Measurements from ENCODE around the gene PTPRE. TPM values are rescaled to one million over a fixed set of nuclear protein-coding genes. Genes with fewer than 3 reads are reported as not detected.

The PTPRE gene
- total RNA-seq, 1 experiment from 2014 or later, result 3.1 TPM

DNA sequence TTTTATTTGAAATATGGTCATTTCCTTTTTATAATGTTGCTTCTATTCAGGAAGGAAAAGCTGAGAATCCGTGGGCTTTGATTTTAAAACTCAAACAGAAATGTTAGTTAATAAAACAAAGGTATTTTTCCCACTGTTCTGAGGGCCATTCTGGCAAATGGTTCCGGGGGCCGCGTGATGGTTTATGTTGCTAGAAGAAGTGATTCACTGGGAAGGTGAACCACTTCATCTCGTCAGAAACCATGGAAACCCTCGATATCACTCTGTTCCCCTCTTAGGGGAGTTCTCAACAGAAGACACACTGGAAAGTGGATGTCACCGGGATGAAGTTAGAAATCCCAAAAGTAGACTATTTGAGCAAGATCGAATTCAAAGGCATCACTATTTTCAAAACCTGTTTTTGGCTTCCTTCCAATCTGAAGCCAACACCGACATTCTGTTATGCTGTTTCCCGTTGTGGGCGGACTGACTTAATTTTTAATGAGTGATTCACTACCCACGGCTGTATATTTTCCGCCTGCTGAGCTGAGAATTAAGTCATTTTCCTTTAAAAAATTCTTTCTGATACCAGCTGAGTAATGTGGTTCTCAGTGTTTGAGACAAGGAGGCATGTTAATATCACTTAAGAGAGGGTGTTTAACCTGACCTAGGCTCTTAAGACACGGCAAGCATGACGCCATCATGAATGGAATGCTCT lies 84.1 kb downstream of the PTPRE start:
- ChIA-PET POLR2A (no interaction called here), CTCF (interaction anchor here (0.6 kb wide), 1 partner anchor 84 kb away, joined by 3 read pairs; the partner anchor contains the start of gene PTPRE)
- H3K27me3 Mint-ChIP-seq (ENCODE audit: low read depth), result no peaks in the 10 kb centered on the region
- H3K4me3 Mint-ChIP-seq, result no peak overlapping the region
- TF ChIP-seq USF2 (CRISPR knock-in tag; IDR thresholded peaks at IDR 0.05) (no peak), JAZF1 (CRISPR knock-in tag; IDR thresholded peaks at IDR 0.05) (no peak), EMX1 (CRISPR knock-in tag; IDR thresholded peaks at IDR 0.05) (no peak), NR1H2 (CRISPR knock-in tag; IDR thresholded peaks at IDR 0.05) (no peak), NR2C2 (CRISPR knock-in tag; IDR thresholded peaks at IDR 0.05) (no peak), ZNF423 (CRISPR knock-in tag; IDR thresholded peaks at IDR 0.05) (no peak), GABPB1 (CRISPR knock-in tag; IDR thresholded peaks at IDR 0.05) (no peak), FOXJ3 (CRISPR knock-in tag; IDR thresholded peaks at IDR 0.05; ENCODE audit: borderline replicate concordance) (no peak), ATF6 (CRISPR knock-in tag; IDR thresholded peaks at IDR 0.05) (no peak)
- TF ChIP-seq, protein P1, sequence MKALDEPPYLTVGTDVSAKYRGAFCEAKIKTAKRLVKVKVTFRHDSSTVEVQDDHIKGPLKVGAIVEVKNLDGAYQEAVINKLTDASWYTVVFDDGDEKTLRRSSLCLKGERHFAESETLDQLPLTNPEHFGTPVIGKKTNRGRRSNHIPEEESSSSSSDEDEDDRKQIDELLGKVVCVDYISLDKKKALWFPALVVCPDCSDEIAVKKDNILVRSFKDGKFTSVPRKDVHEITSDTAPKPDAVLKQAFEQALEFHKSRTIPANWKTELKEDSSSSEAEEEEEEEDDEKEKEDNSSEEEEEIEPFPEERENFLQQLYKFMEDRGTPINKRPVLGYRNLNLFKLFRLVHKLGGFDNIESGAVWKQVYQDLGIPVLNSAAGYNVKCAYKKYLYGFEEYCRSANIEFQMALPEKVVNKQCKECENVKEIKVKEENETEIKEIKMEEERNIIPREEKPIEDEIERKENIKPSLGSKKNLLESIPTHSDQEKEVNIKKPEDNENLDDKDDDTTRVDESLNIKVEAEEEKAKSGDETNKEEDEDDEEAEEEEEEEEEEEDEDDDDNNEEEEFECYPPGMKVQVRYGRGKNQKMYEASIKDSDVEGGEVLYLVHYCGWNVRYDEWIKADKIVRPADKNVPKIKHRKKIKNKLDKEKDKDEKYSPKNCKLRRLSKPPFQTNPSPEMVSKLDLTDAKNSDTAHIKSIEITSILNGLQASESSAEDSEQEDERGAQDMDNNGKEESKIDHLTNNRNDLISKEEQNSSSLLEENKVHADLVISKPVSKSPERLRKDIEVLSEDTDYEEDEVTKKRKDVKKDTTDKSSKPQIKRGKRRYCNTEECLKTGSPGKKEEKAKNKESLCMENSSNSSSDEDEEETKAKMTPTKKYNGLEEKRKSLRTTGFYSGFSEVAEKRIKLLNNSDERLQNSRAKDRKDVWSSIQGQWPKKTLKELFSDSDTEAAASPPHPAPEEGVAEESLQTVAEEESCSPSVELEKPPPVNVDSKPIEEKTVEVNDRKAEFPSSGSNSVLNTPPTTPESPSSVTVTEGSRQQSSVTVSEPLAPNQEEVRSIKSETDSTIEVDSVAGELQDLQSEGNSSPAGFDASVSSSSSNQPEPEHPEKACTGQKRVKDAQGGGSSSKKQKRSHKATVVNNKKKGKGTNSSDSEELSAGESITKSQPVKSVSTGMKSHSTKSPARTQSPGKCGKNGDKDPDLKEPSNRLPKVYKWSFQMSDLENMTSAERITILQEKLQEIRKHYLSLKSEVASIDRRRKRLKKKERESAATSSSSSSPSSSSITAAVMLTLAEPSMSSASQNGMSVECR (CRISPR knock-in tag; IDR thresholded peaks at IDR 0.05; ENCODE audit: borderline replicate concordance), result no peak
- TF ChIP-seq, protein P2, sequence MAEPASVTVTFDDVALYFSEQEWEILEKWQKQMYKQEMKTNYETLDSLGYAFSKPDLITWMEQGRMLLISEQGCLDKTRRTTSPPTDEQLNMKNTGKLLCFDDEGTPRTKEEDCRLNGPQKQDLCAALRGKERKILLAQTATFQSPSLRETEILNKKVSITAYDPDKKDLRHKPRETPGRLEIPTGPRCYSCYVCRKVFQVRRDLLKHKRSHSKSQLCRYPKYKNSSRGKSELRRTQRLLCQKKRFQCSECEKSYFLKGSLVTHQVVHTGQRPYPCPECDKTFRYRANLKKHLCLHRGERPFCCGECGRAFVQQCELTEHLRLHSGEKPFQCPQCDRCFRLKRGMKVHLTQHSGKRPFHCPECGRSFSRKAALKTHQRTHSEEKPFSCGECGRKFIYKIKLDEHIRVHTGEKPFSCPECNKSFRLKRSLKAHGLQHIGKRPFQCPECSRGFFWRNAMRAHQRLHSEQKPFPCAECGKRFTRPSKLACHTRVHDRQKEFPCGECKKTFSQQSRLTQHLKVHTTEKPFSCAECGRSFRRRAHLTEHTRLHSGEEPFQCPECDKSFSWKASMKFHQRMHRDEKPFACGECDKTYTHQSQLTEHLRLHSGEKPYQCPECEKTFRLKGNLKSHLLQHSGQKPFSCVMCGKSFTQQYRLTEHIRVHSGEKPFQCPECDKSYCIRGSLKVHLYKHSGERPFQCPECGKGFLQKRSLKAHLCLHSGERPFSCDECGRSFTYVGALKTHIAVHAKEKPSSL (CRISPR knock-in tag; conservative IDR thresholded peaks at IDR 0.05), result no peak
- H3K36me3 Mint-ChIP-seq, result no peaks in the 10 kb centered on the region
- ATAC-seq, result no peak
- peaks cover 6% of the 10 kb centered on the region; the same call in 1 of the 2 replicates for H3K4me1 Mint-ChIP-seq
- no peaks in the 10 kb centered on the region for H3K9me3 Mint-ChIP-seq
- H3K27ac Mint-ChIP-seq, result no peak overlapping the region
- DNase-seq (ENCODE audit: low spot score), result no peak

- peaks cover 6% of the 10 kb centered on the region; the same call in 1 of the 2 replicates for H3K4me1 Mint-ChIP-seq
- no peak for ATAC-seq
- CTCF ChIA-PET, result interaction anchor here (0.6 kb wide), 1 partner anchor 85 kb away, joined by 3 read pairs; the partner anchor contains the start of gene PTPRE
- TF ChIP-seq RELA (CRISPR knock-in tag; IDR thresholded peaks at IDR 0.05; ENCODE audit: borderline replicate concordance) (no peak), FOXJ3 (CRISPR knock-in tag; IDR thresholded peaks at IDR 0.05; ENCODE audit: borderline replicate concordance) (no peak), MYBL2 (CRISPR knock-in tag; IDR thresholded peaks at IDR 0.05) (no peak), CDX4 (CRISPR knock-in tag; IDR thresholded peaks at IDR 0.05; ENCODE audit: borderline replicate concordance) (no peak), ATF1 (CRISPR knock-in tag; IDR thresholded peaks at IDR 0.05) (no peak), ESRRA (CRISPR knock-in tag; IDR thresholded peaks at IDR 0.05; ENCODE audit: borderline replicate concordance) (no peak), RORB (CRISPR knock-in tag; IDR thresholded peaks at IDR 0.05) (no peak)
- TF ChIP-seq, protein P3, sequence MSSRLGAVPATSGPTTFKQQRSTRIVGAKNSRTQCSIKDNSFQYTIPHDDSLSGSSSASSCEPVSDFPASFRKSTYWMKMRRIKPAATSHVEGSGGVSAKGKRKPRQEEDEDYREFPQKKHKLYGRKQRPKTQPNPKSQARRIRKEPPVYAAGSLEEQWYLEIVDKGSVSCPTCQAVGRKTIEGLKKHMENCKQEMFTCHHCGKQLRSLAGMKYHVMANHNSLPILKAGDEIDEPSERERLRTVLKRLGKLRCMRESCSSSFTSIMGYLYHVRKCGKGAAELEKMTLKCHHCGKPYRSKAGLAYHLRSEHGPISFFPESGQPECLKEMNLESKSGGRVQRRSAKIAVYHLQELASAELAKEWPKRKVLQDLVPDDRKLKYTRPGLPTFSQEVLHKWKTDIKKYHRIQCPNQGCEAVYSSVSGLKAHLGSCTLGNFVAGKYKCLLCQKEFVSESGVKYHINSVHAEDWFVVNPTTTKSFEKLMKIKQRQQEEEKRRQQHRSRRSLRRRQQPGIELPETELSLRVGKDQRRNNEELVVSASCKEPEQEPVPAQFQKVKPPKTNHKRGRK (CRISPR knock-in tag; IDR thresholded peaks at IDR 0.05; ENCODE audit: borderline replicate concordance), result no peak
- TF ChIP-seq, protein P4, sequence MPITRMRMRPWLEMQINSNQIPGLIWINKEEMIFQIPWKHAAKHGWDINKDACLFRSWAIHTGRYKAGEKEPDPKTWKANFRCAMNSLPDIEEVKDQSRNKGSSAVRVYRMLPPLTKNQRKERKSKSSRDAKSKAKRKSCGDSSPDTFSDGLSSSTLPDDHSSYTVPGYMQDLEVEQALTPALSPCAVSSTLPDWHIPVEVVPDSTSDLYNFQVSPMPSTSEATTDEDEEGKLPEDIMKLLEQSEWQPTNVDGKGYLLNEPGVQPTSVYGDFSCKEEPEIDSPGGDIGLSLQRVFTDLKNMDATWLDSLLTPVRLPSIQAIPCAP (CRISPR knock-in tag; IDR thresholded peaks at IDR 0.05), result no peak
Measured at GRCh38 chr10:127991543-127992255, 84.8 kb downstream of the PTPRE start.

More at GRCh38 chr10:127991543-127992255, 84.8 kb downstream of the PTPRE start:
- Mint-ChIP-seq H3K4me3 (no peak overlapping the region), H3K36me3 (no peaks in the 10 kb centered on the region), H3K9me3 (no peaks in the 10 kb centered on the region), H3K27ac (no peak overlapping the region), H3K27me3 (ENCODE audit: low read depth) (no peaks in the 10 kb centered on the region)
- DNase-seq (ENCODE audit: low spot score), result no peak
- POLR2A ChIA-PET, result no interaction called here
